DMS153 (cell line): Measurements from ENCODE around the gene DHX57.
A peak's percentile ranks its signal among the peaks of the same experiment; 100 is the strongest.

ENCODE experiments used
- DNase-seq: peaks from one replicate; lab custom pipeline; 2025; lab: John Stamatoyannopoulos, UW

Gene DHX57

GRCh38 chr2:38750891-38751595 is 124.7 kb downstream of the DHX57 start, which contains the start of gene SRSF7:
SRSF7 (minus strand) TSS chr2:38751361; CDS start chr2:38751256, 105 bp downstream.
- DNase-seq: peak; percentile 96

DNA sequence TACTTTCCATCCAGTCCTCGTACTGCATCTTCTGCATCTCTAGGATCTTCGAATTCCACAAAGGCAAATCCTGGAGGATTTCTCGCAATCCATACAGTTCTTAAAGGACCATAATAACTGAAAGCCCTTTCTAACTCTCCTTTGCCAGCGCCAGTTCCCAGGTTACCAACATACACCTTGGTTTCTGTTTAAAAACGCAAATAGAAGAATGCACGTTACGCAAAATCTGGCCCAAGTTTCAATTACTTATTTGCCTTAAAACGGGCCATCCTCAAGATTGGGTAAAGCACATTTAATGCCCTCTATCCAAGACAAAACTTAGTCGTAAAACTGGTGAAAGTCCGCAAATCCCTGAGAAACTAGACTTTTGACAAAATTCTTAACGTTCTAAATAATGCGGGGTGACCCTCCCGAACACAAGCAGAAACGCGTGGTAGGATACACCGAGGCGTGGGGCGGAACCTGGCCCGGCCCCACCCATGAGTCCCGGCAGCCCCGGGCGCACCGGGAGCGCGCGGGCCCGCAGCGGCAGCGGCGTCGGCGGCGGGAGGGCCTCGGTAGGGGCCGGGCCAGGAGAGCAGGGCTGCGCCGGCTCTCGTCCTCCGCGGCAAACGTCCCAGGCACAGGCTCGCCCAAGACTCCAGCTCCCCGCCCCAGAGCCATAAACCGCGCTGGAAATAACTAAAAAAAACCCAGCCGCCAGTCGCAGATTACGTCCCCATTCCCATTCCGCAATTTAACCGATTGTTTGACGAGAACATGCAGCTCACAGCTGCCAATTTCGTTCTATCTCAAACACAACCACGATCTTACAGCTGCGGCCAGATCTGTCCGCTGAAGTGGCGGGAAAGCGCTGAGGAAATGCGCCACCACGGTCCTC is 125.5 kb downstream of the DHX57 start:
- DNase-seq: no peak

- no peak for DNase-seq
These were observed 126.6 kb downstream of the DHX57 start for GRCh38 chr2:38748943-38749804.

- DNase-seq: no peak
These were observed 127.3 kb downstream of the DHX57 start for GRCh38 chr2:38748391-38748790.

DNA sequence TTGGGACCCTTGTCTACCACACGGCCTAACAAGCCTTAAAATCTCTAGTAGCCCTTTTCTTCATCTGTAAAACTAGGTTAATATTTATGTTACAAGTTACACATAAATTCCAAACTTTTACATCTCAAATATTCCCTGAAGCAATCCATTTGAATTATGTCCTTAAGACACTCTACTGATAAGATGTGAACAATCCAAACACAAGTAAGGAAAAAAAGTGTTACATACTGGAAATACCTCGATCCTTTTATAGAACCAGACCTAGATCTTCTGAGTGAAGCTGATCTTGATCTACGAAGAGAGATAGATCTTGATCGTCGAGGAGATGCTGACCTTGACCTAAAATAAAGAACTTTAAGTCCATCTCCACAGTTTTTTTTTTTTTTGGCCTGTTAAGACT is 127.9 kb downstream of the DHX57 start:
- no peak for DNase-seq
